ENCODE data around the gene STX19.

Gene STX19

GRCh38 chr3:94026623-94027022, 1.8 kb downstream of the STX19 start:
- Histone ChIP-seq H3K36me3 (ENCODE audit: control insufficient read depth, insufficient read depth, low read length) (no peaks in the 10 kb centered on the region), H3K27me3 (replicated peaks; ENCODE audit: control insufficient read depth, insufficient read depth, low read length, poor library complexity, severe bottlenecking) (no peaks in the 10 kb centered on the region), H3K27ac (ENCODE audit: insufficient read depth, low read length, poor library complexity, severe bottlenecking) (no peak overlapping the region), H3K4me3 (ENCODE audit: insufficient read depth, low read depth, low read length, poor library complexity, severe bottlenecking) (no peak overlapping the region), H3K4me1 (ENCODE audit: control insufficient read depth, insufficient read depth, low read length, poor library complexity, severe bottlenecking) (no peaks in the 10 kb centered on the region), H3K9me3 (ENCODE audit: control insufficient read depth, low read length) (no peaks in the 10 kb centered on the region)
- no peak for DNase-seq

DNA sequence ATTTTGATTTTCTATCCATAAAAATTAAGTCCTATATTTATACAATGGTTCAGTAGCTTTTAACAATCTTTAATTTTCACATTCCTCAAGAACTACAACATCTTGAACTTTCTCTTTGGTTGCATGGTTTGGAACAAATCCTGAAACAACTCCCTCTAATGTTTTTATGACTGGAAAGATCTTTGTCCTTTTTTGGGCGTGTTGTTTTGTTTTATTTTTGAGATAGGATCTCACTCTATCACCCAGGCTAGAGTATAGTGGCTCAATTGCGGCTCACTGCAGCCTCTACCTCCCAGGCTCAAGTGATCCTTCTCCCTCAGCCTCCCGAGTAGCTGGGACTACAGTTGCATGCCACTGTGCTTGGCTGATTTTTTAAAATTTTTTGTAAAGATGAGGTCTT, 4.0 kb downstream of the STX19 start:
- no peak for DNase-seq

DNA sequence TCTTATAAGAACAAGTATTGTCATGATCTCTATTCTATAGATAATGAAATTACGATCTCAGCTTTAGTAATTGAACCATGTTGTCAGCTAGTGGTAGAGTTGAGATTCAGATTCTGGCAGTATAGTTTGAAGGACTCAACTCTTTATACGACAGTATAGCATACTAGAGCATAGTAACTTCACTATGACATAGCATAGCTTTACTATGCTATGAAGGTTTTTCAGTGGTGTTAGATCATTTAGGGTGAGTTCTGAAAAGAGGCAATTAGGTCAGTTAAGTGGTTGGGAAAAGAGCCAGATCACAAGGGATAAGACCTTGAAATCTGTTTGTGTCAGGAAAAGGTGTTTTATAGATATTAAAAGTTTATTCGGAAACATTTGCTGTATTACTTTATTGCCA, 8.1 kb downstream of the STX19 start:
- Histone ChIP-seq H3K27ac (ENCODE audit: insufficient read depth, low read length, poor library complexity, severe bottlenecking) (no peak overlapping the region), H3K9me3 (ENCODE audit: control insufficient read depth, low read length) (no peaks in the 10 kb centered on the region), H3K4me1 (ENCODE audit: control insufficient read depth, insufficient read depth, low read length, poor library complexity, severe bottlenecking) (no peaks in the 10 kb centered on the region), H3K4me3 (ENCODE audit: insufficient read depth, low read depth, low read length, poor library complexity, severe bottlenecking) (no peak overlapping the region), H3K27me3 (replicated peaks; ENCODE audit: control insufficient read depth, insufficient read depth, low read length, poor library complexity, severe bottlenecking) (no peaks in the 10 kb centered on the region), H3K36me3 (ENCODE audit: control insufficient read depth, insufficient read depth, low read length) (no peaks in the 10 kb centered on the region)
- DNase-seq = no peak

More for the DNA sequence above, 4.0 kb downstream of the STX19 start:
- H3K36me3 ChIP-seq (ENCODE audit: control insufficient read depth, insufficient read depth, low read length) = no peaks in the 10 kb centered on the region
- H3K4me3 ChIP-seq (ENCODE audit: insufficient read depth, low read depth, low read length, poor library complexity, severe bottlenecking) = no peak overlapping the region
- no peaks in the 10 kb centered on the region for H3K9me3 ChIP-seq (ENCODE audit: control insufficient read depth, low read length)
- H3K27ac ChIP-seq (ENCODE audit: insufficient read depth, low read length, poor library complexity, severe bottlenecking) = no peak overlapping the region
- no peaks in the 10 kb centered on the region for H3K27me3 ChIP-seq (replicated peaks; ENCODE audit: control insufficient read depth, insufficient read depth, low read length, poor library complexity, severe bottlenecking)
- H3K4me1 ChIP-seq (ENCODE audit: control insufficient read depth, insufficient read depth, low read length, poor library complexity, severe bottlenecking) = no peaks in the 10 kb centered on the region

DNA sequence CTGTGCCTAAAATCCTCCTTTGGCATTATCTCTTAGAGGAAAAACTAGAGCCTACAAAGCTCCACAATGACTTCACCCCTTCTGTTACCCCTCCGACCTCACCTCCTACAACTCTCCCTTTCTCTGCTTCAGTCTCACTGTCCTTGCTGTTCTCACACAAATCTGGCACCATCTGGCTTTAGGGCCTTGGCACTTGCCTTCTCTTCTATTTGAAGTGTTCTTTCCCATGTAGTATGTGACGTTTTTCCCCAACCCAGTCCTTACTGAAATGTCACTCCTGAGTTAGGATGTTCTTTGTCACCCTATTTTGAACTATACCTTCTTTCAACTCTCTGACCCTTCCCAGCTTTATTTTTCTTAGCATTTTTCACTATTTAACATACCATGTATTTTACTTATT, 8.7 kb downstream of the STX19 start:
- no peaks in the 10 kb centered on the region for H3K9me3 ChIP-seq (ENCODE audit: control insufficient read depth, low read length)
- no peak overlapping the region for H3K4me3 ChIP-seq (ENCODE audit: insufficient read depth, low read depth, low read length, poor library complexity, severe bottlenecking)
- no peak for DNase-seq

DNA sequence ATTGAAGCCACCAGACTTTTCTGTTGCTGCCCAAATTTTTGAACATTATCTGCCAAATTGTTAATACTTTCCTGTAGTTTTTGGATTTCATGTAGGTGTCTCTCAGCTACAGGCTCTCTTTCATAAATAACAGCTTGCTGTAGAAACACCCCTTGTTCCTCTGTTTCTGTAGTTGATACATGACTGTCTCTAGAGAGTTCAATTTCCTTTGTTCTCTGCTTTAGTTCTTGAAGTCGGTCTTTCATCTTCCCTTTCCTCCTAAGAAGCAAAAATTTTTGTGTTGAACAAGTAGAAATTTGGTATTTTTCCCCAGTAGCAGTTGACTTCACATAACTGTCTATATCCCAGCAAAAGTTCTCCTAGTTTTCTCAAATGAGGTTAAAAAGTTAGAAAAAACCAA, 13.4 kb downstream of the STX19 start:
- Histone ChIP-seq H3K27me3 (replicated peaks; ENCODE audit: control insufficient read depth, insufficient read depth, low read length, poor library complexity, severe bottlenecking) (no peaks in the 10 kb centered on the region), H3K36me3 (ENCODE audit: control insufficient read depth, insufficient read depth, low read length) (no peaks in the 10 kb centered on the region)
- no peak for DNase-seq

More for the DNA sequence above, 8.7 kb downstream of the STX19 start:
- H3K4me1 ChIP-seq (ENCODE audit: control insufficient read depth, insufficient read depth, low read length, poor library complexity, severe bottlenecking) = no peaks in the 10 kb centered on the region
- H3K27ac ChIP-seq (ENCODE audit: insufficient read depth, low read length, poor library complexity, severe bottlenecking) = no peak overlapping the region
- H3K36me3 ChIP-seq (ENCODE audit: control insufficient read depth, insufficient read depth, low read length) = no peaks in the 10 kb centered on the region
- H3K27me3 ChIP-seq (replicated peaks; ENCODE audit: control insufficient read depth, insufficient read depth, low read length, poor library complexity, severe bottlenecking) = no peaks in the 10 kb centered on the region

DNA sequence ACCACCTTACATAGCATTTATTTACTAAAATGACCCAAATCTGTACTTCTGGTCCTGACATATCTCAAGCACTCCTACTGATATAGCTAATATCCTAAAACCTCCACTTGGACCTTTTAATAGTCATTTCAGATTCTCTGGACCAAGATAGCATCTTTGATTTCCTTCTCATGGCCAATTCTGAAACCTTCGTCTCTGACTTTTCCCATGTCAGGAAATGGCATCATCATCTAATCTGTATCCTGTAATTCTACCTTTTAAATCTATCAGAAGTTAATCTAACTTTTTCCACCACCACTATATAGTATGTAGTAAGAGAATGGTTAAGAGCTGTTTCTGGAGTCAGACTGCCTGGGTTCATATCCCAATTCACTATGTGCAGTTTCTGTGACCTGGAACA, 16.2 kb downstream of the STX19 start:
- Histone ChIP-seq H3K4me1 (ENCODE audit: control insufficient read depth, insufficient read depth, low read length, poor library complexity, severe bottlenecking) (no peaks in the 10 kb centered on the region), H3K36me3 (ENCODE audit: control insufficient read depth, insufficient read depth, low read length) (no peaks in the 10 kb centered on the region), H3K27ac (ENCODE audit: insufficient read depth, low read length, poor library complexity, severe bottlenecking) (no peak overlapping the region), H3K27me3 (replicated peaks; ENCODE audit: control insufficient read depth, insufficient read depth, low read length, poor library complexity, severe bottlenecking) (no peaks in the 10 kb centered on the region), H3K9me3 (ENCODE audit: control insufficient read depth, low read length) (no peaks in the 10 kb centered on the region), H3K4me3 (ENCODE audit: insufficient read depth, low read depth, low read length, poor library complexity, severe bottlenecking) (no peak overlapping the region)
- DNase-seq = no peak

More for the DNA sequence above, 13.4 kb downstream of the STX19 start:
- no peak overlapping the region for H3K4me3 ChIP-seq (ENCODE audit: insufficient read depth, low read depth, low read length, poor library complexity, severe bottlenecking)
- H3K4me1 ChIP-seq (ENCODE audit: control insufficient read depth, insufficient read depth, low read length, poor library complexity, severe bottlenecking) = no peaks in the 10 kb centered on the region
- no peaks in the 10 kb centered on the region for H3K9me3 ChIP-seq (ENCODE audit: control insufficient read depth, low read length)
- H3K27ac ChIP-seq (ENCODE audit: insufficient read depth, low read length, poor library complexity, severe bottlenecking) = no peak overlapping the region

- Histone ChIP-seq H3K27me3 (replicated peaks; ENCODE audit: control insufficient read depth, insufficient read depth, low read length, poor library complexity, severe bottlenecking) (no peaks in the 10 kb centered on the region), H3K4me1 (ENCODE audit: control insufficient read depth, insufficient read depth, low read length, poor library complexity, severe bottlenecking) (no peaks in the 10 kb centered on the region), H3K36me3 (ENCODE audit: control insufficient read depth, insufficient read depth, low read length) (no peaks in the 10 kb centered on the region), H3K27ac (ENCODE audit: insufficient read depth, low read length, poor library complexity, severe bottlenecking) (no peak overlapping the region), H3K9me3 (ENCODE audit: control insufficient read depth, low read length) (no peaks in the 10 kb centered on the region), H3K4me3 (ENCODE audit: insufficient read depth, low read depth, low read length, poor library complexity, severe bottlenecking) (no peak overlapping the region)
- no peak for DNase-seq
Measured at GRCh38 chr3:94011233-94011711, 17.1 kb downstream of the STX19 start.

DNA sequence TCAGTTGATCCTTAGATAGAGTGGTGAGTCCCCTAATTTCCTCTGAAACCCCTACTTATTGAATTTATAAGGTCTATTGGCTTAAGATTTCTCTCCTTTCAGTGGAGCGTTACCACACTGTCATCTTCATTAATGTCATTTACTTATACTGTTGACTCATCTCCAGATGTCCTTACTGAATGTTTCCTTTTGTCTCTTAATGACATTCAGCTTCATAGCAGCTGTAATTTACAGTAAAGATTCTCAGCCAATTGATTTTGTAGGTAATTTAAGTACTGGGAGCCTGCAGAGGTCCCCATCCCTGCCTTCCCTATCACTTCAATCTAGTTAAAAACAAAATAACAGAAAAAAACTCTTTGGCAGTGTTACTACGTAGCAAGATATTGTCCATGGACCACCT, 18.8 kb downstream of the STX19 start:
- DNase-seq = no peak
- H3K9me3 ChIP-seq (ENCODE audit: control insufficient read depth, low read length) = no peaks in the 10 kb centered on the region
- no peaks in the 10 kb centered on the region for H3K27me3 ChIP-seq (replicated peaks; ENCODE audit: control insufficient read depth, insufficient read depth, low read length, poor library complexity, severe bottlenecking)
- no peaks in the 10 kb centered on the region for H3K4me1 ChIP-seq (ENCODE audit: control insufficient read depth, insufficient read depth, low read length, poor library complexity, severe bottlenecking)
- H3K36me3 ChIP-seq (ENCODE audit: control insufficient read depth, insufficient read depth, low read length) = no peaks in the 10 kb centered on the region
- H3K27ac ChIP-seq (ENCODE audit: insufficient read depth, low read length, poor library complexity, severe bottlenecking) = no peak overlapping the region
- no peak overlapping the region for H3K4me3 ChIP-seq (ENCODE audit: insufficient read depth, low read depth, low read length, poor library complexity, severe bottlenecking)

DNA sequence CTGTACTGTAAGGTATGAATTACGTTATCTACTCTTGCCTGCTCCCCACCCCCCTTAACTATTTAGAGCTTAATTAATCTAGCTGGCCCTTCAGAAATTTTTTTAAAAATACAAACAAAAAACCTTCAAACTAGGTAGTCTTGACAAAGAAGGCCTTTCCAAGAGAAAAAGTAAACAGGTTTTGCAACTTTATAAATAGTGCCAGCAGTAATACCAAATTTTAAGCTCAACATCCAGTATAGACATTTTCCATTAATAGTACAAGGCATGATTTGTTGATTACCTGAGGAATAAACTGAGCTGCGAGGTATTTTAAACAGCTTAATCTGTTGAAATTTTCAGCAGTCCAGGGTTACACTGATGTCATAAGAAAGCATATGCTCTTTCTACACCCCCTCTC, 20.1 kb downstream of the STX19 start:
- no peak overlapping the region for H3K27ac ChIP-seq (ENCODE audit: insufficient read depth, low read length, poor library complexity, severe bottlenecking)
- no peaks in the 10 kb centered on the region for H3K36me3 ChIP-seq (ENCODE audit: control insufficient read depth, insufficient read depth, low read length)
- no peak overlapping the region for H3K4me3 ChIP-seq (ENCODE audit: insufficient read depth, low read depth, low read length, poor library complexity, severe bottlenecking)
- no peaks in the 10 kb centered on the region for H3K4me1 ChIP-seq (ENCODE audit: control insufficient read depth, insufficient read depth, low read length, poor library complexity, severe bottlenecking)
- no peak for DNase-seq
- no peaks in the 10 kb centered on the region for H3K9me3 ChIP-seq (ENCODE audit: control insufficient read depth, low read length)
- no peaks in the 10 kb centered on the region for H3K27me3 ChIP-seq (replicated peaks; ENCODE audit: control insufficient read depth, insufficient read depth, low read length, poor library complexity, severe bottlenecking)

DNA sequence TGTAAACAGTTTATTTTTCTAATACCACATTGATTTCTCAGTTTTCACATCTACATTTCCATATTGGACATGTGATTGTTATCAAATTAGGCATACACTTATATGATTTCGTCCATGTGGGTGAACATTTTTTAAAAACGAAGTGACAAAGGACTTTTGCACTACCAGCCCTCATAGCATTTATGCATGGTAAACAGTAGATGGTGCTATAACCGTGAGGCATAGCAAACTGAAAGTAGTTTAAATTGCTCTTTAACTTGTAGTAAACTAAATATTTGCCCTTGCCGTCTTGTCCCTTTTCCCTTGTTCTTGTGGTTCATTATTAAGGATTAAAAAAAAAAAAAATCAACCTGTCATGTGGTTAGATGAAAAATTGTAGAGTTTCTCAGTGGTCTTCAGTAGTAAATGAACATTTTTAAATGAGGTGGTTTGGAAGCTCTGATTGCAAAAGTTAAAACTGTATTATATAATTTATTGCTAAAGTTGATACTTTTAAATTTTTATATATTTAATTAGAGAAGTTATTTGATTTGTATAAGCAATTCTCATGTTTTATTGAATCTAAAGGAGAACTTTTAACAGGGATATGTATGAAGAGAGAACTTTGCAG, 24.0 kb downstream of the STX19 start:
- no peak for DNase-seq
- peak overlapping the region; percentile 21 for H3K4me3 ChIP-seq (ENCODE audit: insufficient read depth, low read depth, low read length, poor library complexity, severe bottlenecking)
- H3K27ac ChIP-seq (ENCODE audit: insufficient read depth, low read length, poor library complexity, severe bottlenecking) = no peak overlapping the region

More for the DNA sequence above, 24.0 kb downstream of the STX19 start:
- Histone ChIP-seq H3K4me1 (ENCODE audit: control insufficient read depth, insufficient read depth, low read length, poor library complexity, severe bottlenecking) (no peaks in the 10 kb centered on the region), H3K9me3 (ENCODE audit: control insufficient read depth, low read length) (no peaks in the 10 kb centered on the region), H3K27me3 (replicated peaks; ENCODE audit: control insufficient read depth, insufficient read depth, low read length, poor library complexity, severe bottlenecking) (no peaks in the 10 kb centered on the region), H3K36me3 (ENCODE audit: control insufficient read depth, insufficient read depth, low read length) (no peaks in the 10 kb centered on the region)
